HepG2 (cell line): Measurements from ENCODE around the gene TOB1. TPM values are rescaled to one million over a fixed set of nuclear protein-coding genes. Genes with fewer than 3 reads are reported as not detected.
A peak's percentile ranks its signal among the peaks of the same experiment; 100 is the strongest.

Source experiments
- CREB1 ChIP-seq, 2 experiments: fragments of 450-650 bp in 1 of 2; IDR thresholded peaks; 2 replicates each; pipeline ENCODE4 v1.6.1; 2016 to 2017; ENCODE audit warnings: control low read depth in 1 of 2, mild to moderate bottlenecking in 1 of 2, missing compliant biosample characterization in 1 of 2, missing genetic modification characterization in 1 of 2
- KLF12 ChIP-seq: sonication (generic); formaldehyde crosslinking; IDR thresholded peaks from 2 replicates; pipeline ENCODE4 v1.4.0; 2020; ENCODE audit warnings: missing genetic modification reagents, borderline replicate concordance
- MXD4 ChIP-seq: IDR thresholded peaks from 2 replicates; pipeline ENCODE4 v1.6.1; 2016; ENCODE audit warnings: mild to moderate bottlenecking, missing biosample characterization, missing genetic modification reagents
- NFE2L2 ChIP-seq: fragments of 150-350 bp; IDR thresholded peaks from 2 replicates; pipeline ENCODE4 v1.6.1; 2014; ENCODE audit warnings: low read length
- TCF7L2 ChIP-seq: IDR thresholded peaks from 2 replicates; pipeline ENCODE4 v1.6.1; 2011; ENCODE audit warnings: mild to moderate bottlenecking, low read depth, low read length, moderate library complexity
- ZFP37 ChIP-seq: sonication (generic); formaldehyde crosslinking; IDR thresholded peaks from 2 replicates; pipeline ENCODE4 v1.4.0; 2020; ENCODE audit warnings: missing genetic modification reagents, borderline replicate concordance
- ZNF124 ChIP-seq: sonication (generic); formaldehyde crosslinking; IDR thresholded peaks from 2 replicates; pipeline ENCODE4 v1.4.0; 2020; ENCODE audit warnings: missing genetic modification reagents
- ZNF224 ChIP-seq: sonication (generic); formaldehyde crosslinking; IDR thresholded peaks from 2 replicates; pipeline ENCODE4 v1.5.0; 2020; ENCODE audit warnings: mild to moderate bottlenecking, missing genetic modification reagents
- ZNF24 ChIP-seq: fragments of 450-650 bp; IDR thresholded peaks from 2 replicates; pipeline ENCODE4 v1.6.1; 2017; ENCODE audit warnings: antibody characterized with exemption, mild to moderate bottlenecking
- ZNF280B ChIP-seq: sonication (generic); formaldehyde crosslinking; IDR thresholded peaks from 2 replicates; pipeline ENCODE4 v1.5.0; 2020; ENCODE audit warnings: missing genetic modification reagents, mild to moderate bottlenecking, borderline replicate concordance
- ZNF674 ChIP-seq: sonication (generic); formaldehyde crosslinking; IDR thresholded peaks from 2 replicates; pipeline ENCODE4 v1.5.0; 2020; ENCODE audit warnings: low read depth, mild to moderate bottlenecking, missing genetic modification reagents
- ZNF678 ChIP-seq: sonication (generic); formaldehyde crosslinking; IDR thresholded peaks from 2 replicates; pipeline ENCODE4 v1.4.0; 2020; ENCODE audit warnings: mild to moderate bottlenecking, missing genetic modification reagents
- ZNF737 ChIP-seq: sonication (generic); formaldehyde crosslinking; IDR thresholded peaks from 2 replicates; pipeline ENCODE4 v1.5.0; 2020; ENCODE audit warnings: missing genetic modification reagents, mild to moderate bottlenecking, borderline replicate concordance
- ZSCAN30 ChIP-seq: sonication (generic); formaldehyde crosslinking; IDR thresholded peaks from 2 replicates; pipeline ENCODE4 v1.5.0; 2020; ENCODE audit warnings: mild to moderate bottlenecking, missing genetic modification reagents
- polyA plus RNA-seq, 8 experiments: library from polyadenylated mRNA; depleted of rRNA in 3 of 8; stranded (reverse) in 7 of 8; unstranded in 1 of 8; fragments of >200 nt; fragmentation: Illumina TruSeq in 4 of 8; extraction: Trizol in 4 of 8; gene quantifications; 2 replicates each; pipeline versions ENCODE4 v1.2.1 to v1.2.3, GENCODE V29; 2011 to 2016; ENCODE audit warnings: low read depth in 4 of 8, missing spikeins in 1 of 8, mixed read lengths in 1 of 8; ENCODE audit not compliant: insufficient read depth in 1 of 8
- total RNA-seq, 5 experiments: library from RNA; depleted of rRNA; stranded (reverse); fragments of >200 nt; fragmentation: Illumina TruSeq; extraction: Trizol; gene quantifications; 2 replicates each; pipeline ENCODE4 v1.2.3, GENCODE V29; 2016; ENCODE audit warnings: low read depth in 1 of 5
- TF ChIP-seq, protein P1 (sequence below): sonication (generic); formaldehyde crosslinking; IDR thresholded peaks from 2 replicates; pipeline ENCODE4 v1.8.0; 2022; ENCODE audit warnings: mild to moderate bottlenecking, missing genetic modification reagents, borderline replicate concordance
- TF ChIP-seq, protein P2 (sequence below): sonication (generic); formaldehyde crosslinking; IDR thresholded peaks from 2 replicates; pipeline ENCODE4 v1.4.0; 2020; ENCODE audit warnings: missing genetic modification reagents, mild to moderate bottlenecking, borderline replicate concordance
- TF ChIP-seq, protein P3 (sequence below), 2 experiments: sonication (generic) in 1 of 2; formaldehyde crosslinking in 1 of 2; IDR thresholded peaks; 2 replicates each; pipeline versions ENCODE4 v1.5.1 to v1.6.1; 2011 to 2020; ENCODE audit warnings: borderline replicate concordance in 1 of 2, low read depth in 1 of 2, low read length in 1 of 2, mild to moderate bottlenecking in 1 of 2, missing genetic modification reagents in 1 of 2, moderate library complexity in 1 of 2
- TF ChIP-seq, protein P4 (sequence below): sonication (generic); formaldehyde crosslinking; IDR thresholded peaks from 2 replicates; pipeline ENCODE4 v1.5.0; 2020; ENCODE audit warnings: mild to moderate bottlenecking, missing genetic modification reagents

The TOB1 gene
- total and polyA plus RNA-seq, 2 of the 13 experiments (the other 11 are each of a cell fraction or from before 2014, with no cell fraction given): 21.9 to 57.7 TPM

- TF ChIP-seq CREB1 (IDR thresholded peaks at IDR 0.05) (peak; percentile 71), CREB1 (CRISPR knock-in tag; IDR thresholded peaks at IDR 0.05) (peak; percentile 87), ZNF674 (CRISPR knock-in tag) (no peak), ZNF678 (no peak), KLF12 (CRISPR knock-in tag) (no peak), ZNF124 (CRISPR knock-in tag) (no peak), NFE2L2 (no peak), ZNF224 (CRISPR knock-in tag) (no peak), ZSCAN30 (no peak), ZNF280B (CRISPR knock-in tag) (no peak), ZNF737 (CRISPR knock-in tag) (no peak), ZFP37 (no peak), MXD4 (no peak), ZNF24 (no peak), TCF7L2 (no peak)
- TF ChIP-seq, protein P1, sequence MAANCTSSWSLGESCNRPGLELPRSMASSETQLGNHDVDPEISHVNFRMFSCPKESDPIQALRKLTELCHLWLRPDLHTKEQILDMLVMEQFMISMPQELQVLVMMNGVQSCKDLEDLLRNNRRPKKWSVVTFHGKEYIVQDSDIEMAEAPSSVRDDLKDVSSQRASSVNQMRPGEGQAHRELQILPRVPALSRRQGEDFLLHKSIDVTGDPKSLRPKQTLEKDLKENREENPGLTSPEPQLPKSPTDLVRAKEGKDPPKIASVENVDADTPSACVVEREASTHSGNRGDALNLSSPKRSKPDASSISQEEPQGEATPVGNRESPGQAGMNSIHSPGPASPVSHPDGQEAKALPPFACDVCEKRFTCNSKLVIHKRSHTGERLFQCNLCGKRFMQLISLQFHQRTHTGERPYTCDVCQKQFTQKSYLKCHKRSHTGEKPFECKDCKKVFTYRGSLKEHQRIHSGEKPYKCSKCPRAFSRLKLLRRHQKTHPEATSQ (CRISPR knock-in tag): no peak
- TF ChIP-seq, protein P2, sequence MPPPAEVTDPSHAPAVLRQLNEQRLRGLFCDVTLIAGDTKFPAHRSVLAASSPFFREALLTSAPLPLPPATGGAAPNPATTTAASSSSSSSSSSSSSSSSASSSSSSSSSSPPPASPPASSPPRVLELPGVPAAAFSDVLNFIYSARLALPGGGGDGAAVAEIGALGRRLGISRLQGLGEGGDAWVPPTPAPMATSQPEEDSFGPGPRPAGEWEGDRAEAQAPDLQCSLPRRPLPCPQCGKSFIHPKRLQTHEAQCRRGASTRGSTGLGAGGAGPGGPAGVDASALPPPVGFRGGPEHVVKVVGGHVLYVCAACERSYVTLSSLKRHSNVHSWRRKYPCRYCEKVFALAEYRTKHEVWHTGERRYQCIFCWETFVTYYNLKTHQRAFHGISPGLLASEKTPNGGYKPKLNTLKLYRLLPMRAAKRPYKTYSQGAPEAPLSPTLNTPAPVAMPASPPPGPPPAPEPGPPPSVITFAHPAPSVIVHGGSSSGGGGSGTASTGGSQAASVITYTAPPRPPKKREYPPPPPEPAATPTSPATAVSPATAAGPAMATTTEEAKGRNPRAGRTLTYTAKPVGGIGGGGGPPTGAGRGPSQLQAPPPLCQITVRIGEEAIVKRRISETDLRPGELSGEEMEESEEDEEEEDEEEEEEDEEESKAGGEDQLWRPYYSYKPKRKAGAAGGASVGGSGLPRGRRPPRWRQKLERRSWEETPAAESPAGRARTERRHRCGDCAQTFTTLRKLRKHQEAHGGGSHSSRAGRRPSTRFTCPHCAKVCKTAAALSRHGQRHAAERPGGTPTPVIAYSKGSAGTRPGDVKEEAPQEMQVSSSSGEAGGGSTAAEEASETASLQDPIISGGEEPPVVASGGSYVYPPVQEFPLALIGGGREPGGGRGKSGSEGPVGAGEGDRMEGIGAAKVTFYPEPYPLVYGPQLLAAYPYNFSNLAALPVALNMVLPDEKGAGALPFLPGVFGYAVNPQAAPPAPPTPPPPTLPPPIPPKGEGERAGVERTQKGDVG (CRISPR knock-in tag): no peak
- TF ChIP-seq, protein P3, sequence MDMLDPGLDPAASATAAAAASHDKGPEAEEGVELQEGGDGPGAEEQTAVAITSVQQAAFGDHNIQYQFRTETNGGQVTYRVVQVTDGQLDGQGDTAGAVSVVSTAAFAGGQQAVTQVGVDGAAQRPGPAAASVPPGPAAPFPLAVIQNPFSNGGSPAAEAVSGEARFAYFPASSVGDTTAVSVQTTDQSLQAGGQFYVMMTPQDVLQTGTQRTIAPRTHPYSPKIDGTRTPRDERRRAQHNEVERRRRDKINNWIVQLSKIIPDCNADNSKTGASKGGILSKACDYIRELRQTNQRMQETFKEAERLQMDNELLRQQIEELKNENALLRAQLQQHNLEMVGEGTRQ (IDR thresholded peaks at IDR 0.05; ENCODE audit: low read depth, low read length): no peak
- TF ChIP-seq, protein P3 (CRISPR knock-in tag; IDR thresholded peaks at IDR 0.05; ENCODE audit: borderline replicate concordance): no peak
- TF ChIP-seq, protein P4, sequence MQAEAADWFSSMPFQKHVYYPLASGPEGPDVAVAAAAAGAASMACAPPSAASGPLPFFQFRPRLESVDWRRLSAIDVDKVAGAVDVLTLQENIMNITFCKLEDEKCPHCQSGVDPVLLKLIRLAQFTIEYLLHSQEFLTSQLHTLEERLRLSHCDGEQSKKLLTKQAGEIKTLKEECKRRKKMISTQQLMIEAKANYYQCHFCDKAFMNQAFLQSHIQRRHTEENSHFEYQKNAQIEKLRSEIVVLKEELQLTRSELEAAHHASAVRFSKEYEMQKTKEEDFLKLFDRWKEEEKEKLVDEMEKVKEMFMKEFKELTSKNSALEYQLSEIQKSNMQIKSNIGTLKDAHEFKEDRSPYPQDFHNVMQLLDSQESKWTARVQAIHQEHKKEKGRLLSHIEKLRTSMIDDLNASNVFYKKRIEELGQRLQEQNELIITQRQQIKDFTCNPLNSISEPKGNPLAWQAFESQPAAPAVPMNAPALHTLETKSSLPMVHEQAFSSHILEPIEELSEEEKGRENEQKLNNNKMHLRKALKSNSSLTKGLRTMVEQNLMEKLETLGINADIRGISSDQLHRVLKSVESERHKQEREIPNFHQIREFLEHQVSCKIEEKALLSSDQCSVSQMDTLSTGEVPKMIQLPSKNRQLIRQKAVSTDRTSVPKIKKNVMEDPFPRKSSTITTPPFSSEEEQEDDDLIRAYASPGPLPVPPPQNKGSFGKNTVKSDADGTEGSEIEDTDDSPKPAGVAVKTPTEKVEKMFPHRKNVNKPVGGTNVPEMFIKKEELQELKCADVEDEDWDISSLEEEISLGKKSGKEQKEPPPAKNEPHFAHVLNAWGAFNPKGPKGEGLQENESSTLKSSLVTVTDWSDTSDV (CRISPR knock-in tag): no peak
Observed at GRCh38 chr17:50855708-50856330, 10.3 kb downstream of the TOB1 start (continued).
